Smooth muscle cell (in vitro differentiated cells): ENCODE measurements around the gene IPMK. TPM values are rescaled to one million over a fixed set of nuclear protein-coding genes. Genes with fewer than 3 reads are reported as not detected.

Source experiments
- DNase-seq: peaks from one replicate; lab custom pipeline; 2025; ENCODE audit not compliant: unreplicated experiment; lab: John Stamatoyannopoulos, UW
- H2AFZ ChIP-seq: fragments of 200-600 bp; sonication (generic); 2 replicates; pipeline ENCODE4 v1.6.0; 2016; ENCODE audit warnings: antibody characterized with exemption, low read depth, mild to moderate bottlenecking
- H3F3A ChIP-seq: fragments of 200-600 bp; sonication (generic); 2 replicates; pipeline ENCODE4 v1.6.0; 2017; ENCODE audit warnings: antibody characterized with exemption, low read depth
- H3K27ac ChIP-seq: fragments of 200-600 bp; sonication (generic); 2 replicates; pipeline ENCODE4 v1.5.1; 2016; ENCODE audit warnings: low read depth, mild to moderate bottlenecking
- H3K27me3 ChIP-seq: fragments of 200-600 bp; sonication (generic); 2 replicates; pipeline ENCODE4 v1.6.1; 2016; ENCODE audit warnings: low read depth, mild to moderate bottlenecking
- H3K36me3 ChIP-seq: fragments of 200-600 bp; sonication (generic); 2 replicates; pipeline ENCODE4 v1.5.1; 2016; ENCODE audit warnings: low read depth
- H3K4me1 ChIP-seq: fragments of 200-600 bp; sonication (generic); 2 replicates; pipeline ENCODE4 v1.5.1; 2016; ENCODE audit warnings: low read depth
- H3K4me2 ChIP-seq: fragments of 200-600 bp; sonication (generic); 2 replicates; pipeline ENCODE4 v1.6.0; 2016; ENCODE audit warnings: mild to moderate bottlenecking
- H3K4me3 ChIP-seq: fragments of 200-600 bp; sonication (generic); 2 replicates; pipeline ENCODE4 v1.5.1; 2016; ENCODE audit warnings: mild to moderate bottlenecking
- H3K79me2 ChIP-seq: fragments of 200-600 bp; sonication (generic); 2 replicates; pipeline ENCODE4 v1.6.0; 2016; ENCODE audit warnings: low read depth, mild to moderate bottlenecking
- H3K9ac ChIP-seq: fragments of 200-600 bp; sonication (generic); 2 replicates; pipeline ENCODE4 v1.6.0; 2016; ENCODE audit warnings: low read depth
- H3K9me3 ChIP-seq: fragments of 200-600 bp; sonication (generic); replicated peaks from 2 replicates; pipeline ENCODE4 v1.5.1; 2016; ENCODE audit warnings: low read depth
- H4K20me1 ChIP-seq: fragments of 200-600 bp; sonication (generic); 2 replicates; pipeline ENCODE4 v1.6.0; 2016; ENCODE audit warnings: low read depth
- CTCF ChIP-seq: fragments of 200-600 bp; sonication (generic); IDR thresholded peaks from 2 replicates; pipeline ENCODE4 v1.5.1; 2017; ENCODE audit warnings: borderline replicate concordance, mild to moderate bottlenecking, antibody characterized with exemption; ENCODE audit not compliant: insufficient read depth, poor library complexity, severe bottlenecking
- WGBS: methylation state at CpG from one replicate; pipeline ENCODE4 v1.1.7; 2016; ENCODE audit warnings: low lambda C conversion rate; 5-methylcytosine and 5-hydroxymethylcytosine counted together
- polyA plus RNA-seq: library from polyadenylated mRNA; unstranded; fragments of >200 nt; fragmentation: Nextera tagmentation; extraction: Ambion mirVana; gene quantifications from 2 replicates; pipeline ENCODE4 v1.2.1, GENCODE V29; 2016
- total RNA-seq: library from RNA; depleted of rRNA; stranded (reverse); fragments of >200 nt; gene quantifications from 2 replicates; pipeline ENCODE4 v1.2.3, GENCODE V29; 2014

The IPMK gene
- total and polyA plus RNA-seq, 2 experiments from 2014 or later = 1.9 to 9.2 TPM

GRCh38 chr10:58153751-58154150 is 113.9 kb downstream of the IPMK start:
- DNase-seq = no peak
- no peaks in the 10 kb centered on the region for H3F3A ChIP-seq
- no peaks in the 10 kb centered on the region for H3K4me1 ChIP-seq
- H4K20me1 ChIP-seq = no peaks in the 10 kb centered on the region
- H3K27ac ChIP-seq = no peak overlapping the region
- 68% methylated on average over 1 of the region's 1 CpG for WGBS
- no peak for TF ChIP-seq CTCF
- H2AFZ ChIP-seq = no peak overlapping the region
- no peak overlapping the region for H3K4me3 ChIP-seq
- H3K9me3 ChIP-seq = no peaks in the 10 kb centered on the region
- H3K4me2 ChIP-seq = no peak overlapping the region
- no peaks in the 10 kb centered on the region for H3K27me3 ChIP-seq
- no peaks in the 10 kb centered on the region for H3K36me3 ChIP-seq
- H3K9ac ChIP-seq = no peak overlapping the region
- H3K79me2 ChIP-seq = no peaks in the 10 kb centered on the region

- WGBS = 32% methylated on average over 8 of the region's 8 CpGs
- no peak overlapping the region for H3K4me3 ChIP-seq
- H3K27ac ChIP-seq = no peak overlapping the region
- H3F3A ChIP-seq = no peaks in the 10 kb centered on the region
- H3K9me3 ChIP-seq = no peaks in the 10 kb centered on the region
- no peaks in the 10 kb centered on the region for H3K27me3 ChIP-seq
- peak; percentile 51 for TF ChIP-seq CTCF
- H2AFZ ChIP-seq = no peak overlapping the region
- no peaks in the 10 kb centered on the region for H3K79me2 ChIP-seq
- DNase-seq = no peak
- H3K4me1 ChIP-seq = no peaks in the 10 kb centered on the region
- H3K9ac ChIP-seq = no peak overlapping the region
- H3K4me2 ChIP-seq = no peak overlapping the region
- no peaks in the 10 kb centered on the region for H3K36me3 ChIP-seq
- H4K20me1 ChIP-seq = no peaks in the 10 kb centered on the region
Observed at GRCh38 chr10:58152673-58153263, 114.9 kb downstream of the IPMK start.

GRCh38 chr10:58150290-58150689 is 117.4 kb downstream of the IPMK start:
- no peak overlapping the region for H2AFZ ChIP-seq
- no peaks in the 10 kb centered on the region for H3K79me2 ChIP-seq
- 69% methylated on average over 1 of the region's 1 CpG for WGBS
- no peak overlapping the region for H3K4me2 ChIP-seq
- no peaks in the 10 kb centered on the region for H3K4me1 ChIP-seq
- no peak overlapping the region for H3K27ac ChIP-seq
- H3F3A ChIP-seq = no peaks in the 10 kb centered on the region
- DNase-seq = no peak
- H3K4me3 ChIP-seq = no peak overlapping the region
- H3K9ac ChIP-seq = no peak overlapping the region
- H4K20me1 ChIP-seq = no peaks in the 10 kb centered on the region
- H3K36me3 ChIP-seq = no peaks in the 10 kb centered on the region
- TF ChIP-seq CTCF = no peak
- H3K9me3 ChIP-seq = no peaks in the 10 kb centered on the region
- H3K27me3 ChIP-seq = no peaks in the 10 kb centered on the region

GRCh38 chr10:58143944-58144343 is 123.8 kb downstream of the IPMK start:
- Histone ChIP-seq H3K27me3 (no peaks in the 10 kb centered on the region), H3F3A (no peaks in the 10 kb centered on the region), H3K9ac (no peak overlapping the region), H3K4me2 (no peak overlapping the region), H2AFZ (no peak overlapping the region), H3K79me2 (no peaks in the 10 kb centered on the region), H3K27ac (no peak overlapping the region), H3K9me3 (no peaks in the 10 kb centered on the region), H3K4me3 (no peak overlapping the region), H3K36me3 (no peaks in the 10 kb centered on the region), H3K4me1 (no peaks in the 10 kb centered on the region), H4K20me1 (no peaks in the 10 kb centered on the region)
- DNase-seq = no peak
- no peak for TF ChIP-seq CTCF
